ENCODE results near the gene RNF19B.

Gene RNF19B

GRCh38 chr1:32900956-32901822 is 63.4 kb downstream of the RNF19B start, which contains the start of gene TMEM54:
Gene TMEM54 (minus strand): TSS chr1:32901389. CDS start chr1:32901238, 151 bp downstream.
- no peak for DNase-seq (ENCODE audit: low read depth)

DNA sequence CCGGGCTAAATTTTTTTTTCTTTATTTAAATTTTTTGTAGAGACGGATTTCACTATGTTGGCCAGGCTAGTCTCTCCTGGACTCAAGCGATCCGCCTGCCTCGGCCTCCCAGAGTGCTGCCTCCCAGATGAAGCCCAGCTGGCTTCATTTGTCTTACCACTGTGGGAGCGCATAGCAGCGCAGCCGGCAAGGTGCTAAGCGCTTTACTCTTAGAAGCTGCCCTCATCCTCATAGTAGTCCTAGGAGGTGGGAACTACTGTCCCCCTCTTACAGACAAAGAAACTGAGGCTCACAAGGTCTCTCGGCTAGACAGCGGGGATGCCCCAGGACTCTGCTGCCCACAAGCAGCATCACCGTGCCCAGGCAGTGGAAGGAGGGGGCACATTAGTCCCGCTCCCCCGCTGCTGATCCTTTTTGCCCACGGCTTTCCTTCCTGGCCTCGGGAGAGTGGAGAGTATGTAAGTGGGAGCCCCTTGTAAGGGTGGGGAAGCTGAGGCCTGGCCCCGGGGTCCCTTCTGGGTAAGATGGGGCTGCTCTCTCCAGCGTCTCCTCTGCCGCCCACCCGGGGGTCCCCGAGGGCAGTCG is 64.1 kb downstream of the RNF19B start:
- DNase-seq (ENCODE audit: low read depth): no peak

DNA sequence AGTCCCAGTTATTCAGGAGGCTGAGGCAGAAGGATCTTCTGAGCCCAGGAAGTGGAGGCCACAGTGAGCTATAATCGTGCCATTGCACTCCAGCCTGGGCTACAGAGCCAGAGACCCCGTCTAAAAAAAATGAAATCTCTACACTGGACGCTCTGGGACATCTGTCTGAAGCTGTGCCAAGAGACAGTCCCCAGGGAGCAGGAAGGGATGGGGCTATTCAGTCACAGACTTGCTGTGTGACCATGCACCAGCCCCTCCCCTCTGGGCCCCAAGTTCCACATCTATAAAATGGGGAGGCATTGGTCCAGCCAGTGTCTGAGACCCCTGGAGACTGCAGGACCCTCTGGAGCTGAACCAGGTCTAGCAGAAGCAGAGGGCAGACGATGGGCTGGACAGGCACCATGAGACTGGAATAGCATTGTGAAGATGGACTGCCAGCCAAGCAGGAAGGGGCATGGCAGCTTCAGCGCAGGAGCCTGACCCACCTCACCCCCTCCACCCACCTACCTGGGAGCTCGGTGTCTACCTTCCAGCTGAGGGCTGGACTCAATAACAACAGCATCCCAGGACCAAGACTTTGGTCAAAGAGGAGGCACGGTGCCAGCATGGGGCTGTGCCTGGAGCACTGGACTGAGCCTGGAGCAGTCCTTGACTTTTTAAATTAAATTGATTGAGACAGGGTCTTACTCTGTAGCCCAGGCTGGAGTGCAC is 64.9 kb downstream of the RNF19B start:
- DNase-seq (ENCODE audit: low read depth): no peak

DNA sequence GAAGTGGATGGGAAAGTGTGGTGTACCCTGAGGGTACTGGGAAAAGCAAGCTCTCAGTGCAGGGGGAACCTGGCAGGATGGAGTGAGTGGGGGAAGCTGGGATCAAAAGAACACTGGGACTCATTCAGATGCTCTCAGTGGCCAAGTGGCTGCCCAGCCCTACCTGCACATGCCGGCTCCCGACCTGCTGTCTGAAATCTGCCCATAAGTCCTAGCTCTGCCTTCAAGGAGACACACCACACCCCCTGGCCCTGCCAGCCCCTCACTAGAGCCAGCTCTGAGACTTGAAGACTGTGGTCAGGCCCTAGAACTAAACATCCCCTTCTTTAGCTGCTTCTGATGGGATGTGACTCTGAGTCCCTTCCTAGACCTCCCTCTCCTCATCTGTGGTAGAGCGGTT is 65.7 kb downstream of the RNF19B start:
- DNase-seq (ENCODE audit: low read depth): no peak

DNA sequence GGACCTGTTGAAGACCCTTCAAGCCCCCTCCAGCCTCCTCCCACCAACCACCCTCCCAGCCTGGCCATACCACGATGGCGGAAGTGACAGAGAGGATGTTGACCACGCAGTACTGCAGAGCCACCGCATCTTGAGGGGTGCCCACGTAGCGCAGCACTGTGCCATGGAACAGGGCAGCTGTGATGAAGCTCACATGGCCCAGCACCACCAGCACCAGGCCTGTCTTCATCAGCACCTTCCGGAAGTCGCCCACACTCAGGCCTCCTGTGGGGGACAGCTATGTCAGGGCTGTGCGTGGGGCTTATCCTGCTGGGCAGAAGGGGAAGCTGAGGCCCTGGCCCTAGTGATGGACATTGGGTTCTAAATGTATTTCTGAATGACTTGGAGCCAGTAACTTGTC is 66.6 kb downstream of the RNF19B start:
- DNase-seq (ENCODE audit: low read depth): no peak

DNA sequence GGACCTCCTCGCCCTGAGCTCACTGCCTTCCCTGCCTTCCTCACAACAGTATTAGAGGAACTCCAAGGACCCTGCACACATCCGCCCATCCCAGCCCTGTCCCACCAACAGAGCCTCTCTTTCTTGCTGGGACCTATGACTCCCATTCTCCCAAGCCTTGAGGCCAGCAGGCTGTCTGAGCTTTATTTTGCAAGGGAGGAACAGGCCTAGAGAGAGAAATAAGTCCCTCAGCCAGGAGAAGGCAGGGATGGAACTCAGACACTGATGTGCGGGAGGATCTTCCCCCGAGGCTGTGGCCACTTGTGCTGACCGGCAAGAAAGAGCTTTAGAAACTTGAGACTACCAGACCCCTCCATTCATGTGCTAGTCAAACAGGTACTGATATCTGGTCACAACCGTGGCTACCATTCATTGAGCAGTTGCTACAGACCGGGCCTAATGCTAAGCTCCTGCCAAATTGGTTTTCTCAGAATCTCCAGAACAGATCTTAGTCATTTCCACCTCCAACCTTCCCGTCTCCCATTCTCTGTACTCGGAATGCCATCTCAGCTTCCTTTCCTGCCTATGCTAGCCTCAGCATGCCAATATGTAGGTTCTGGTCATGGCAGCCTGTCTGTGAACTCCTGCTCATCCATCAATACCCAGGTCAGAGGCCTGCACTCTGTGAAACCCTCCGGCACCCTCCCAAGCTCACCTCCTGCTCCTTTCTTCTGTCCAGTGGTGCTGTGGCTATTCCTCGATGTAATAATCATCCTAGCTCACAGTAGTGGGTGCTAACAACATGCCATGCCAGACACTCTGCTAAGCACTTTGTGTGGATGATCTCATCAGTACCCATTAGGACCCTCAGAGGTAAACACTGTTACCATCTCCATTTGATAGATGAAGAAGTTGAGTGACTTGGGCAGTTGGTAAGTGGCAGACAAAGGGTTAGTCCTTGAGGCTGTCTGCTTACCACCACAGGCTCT is 67.2 kb downstream of the RNF19B start:
- DNase-seq (ENCODE audit: low read depth): no peak

GRCh38 chr1:32896451-32896850 is 68.2 kb downstream of the RNF19B start:
- DNase-seq (ENCODE audit: low read depth): no peak

GRCh38 chr1:32895325-32896215 is 69.0 kb downstream of the RNF19B start:
- no peak for DNase-seq (ENCODE audit: low read depth)

DNA sequence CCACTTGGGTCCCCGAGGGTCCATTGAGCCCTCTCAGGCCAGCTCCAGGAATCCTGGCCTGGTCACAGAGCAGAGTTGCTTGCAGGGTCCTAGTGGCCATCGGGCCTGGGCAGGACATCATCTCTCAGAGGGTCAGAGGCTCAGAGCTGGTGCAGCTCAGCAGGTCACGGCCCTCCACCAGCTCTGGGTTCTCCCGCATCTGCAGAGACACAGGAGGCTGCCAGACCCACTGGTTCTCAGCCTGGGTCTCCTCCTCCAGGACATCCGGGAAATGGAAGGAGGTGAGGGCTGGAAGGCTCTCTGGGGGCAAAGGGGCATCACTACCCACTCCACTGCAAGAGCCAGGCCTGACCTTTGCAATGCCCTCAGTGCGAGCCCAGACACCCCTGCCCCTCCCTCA is 69.9 kb downstream of the RNF19B start:
- no peak for DNase-seq (ENCODE audit: low read depth)

DNA sequence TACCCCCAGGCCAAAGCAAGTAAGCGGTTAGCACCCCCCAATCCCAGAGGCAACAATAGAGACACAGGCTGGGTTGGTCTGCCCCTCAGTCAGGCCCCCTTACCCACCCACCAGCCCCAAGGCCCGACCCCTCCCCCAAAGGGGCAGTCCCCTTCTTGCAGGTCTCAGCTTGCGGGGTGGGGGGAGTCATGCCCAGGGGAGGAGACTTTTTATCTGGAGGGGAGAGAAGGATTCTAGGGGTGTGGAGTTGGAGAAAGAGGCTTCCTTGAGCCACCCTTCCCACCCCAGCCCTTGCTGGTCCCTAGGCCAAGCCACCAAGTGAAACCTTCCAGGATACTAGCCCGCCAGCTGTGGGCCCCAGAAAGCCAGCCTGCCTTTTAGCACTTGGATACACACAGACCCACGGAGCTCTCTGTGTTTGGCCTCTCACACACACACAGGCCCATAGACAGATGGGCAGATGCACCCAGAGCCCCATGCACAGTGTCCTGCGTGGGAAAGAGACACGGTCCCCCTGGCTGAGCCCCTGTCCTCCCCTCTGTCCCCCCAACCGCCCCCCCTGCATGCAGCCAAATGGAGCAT is 70.5 kb downstream of the RNF19B start:
- DNase-seq (ENCODE audit: low read depth): no peak

DNA sequence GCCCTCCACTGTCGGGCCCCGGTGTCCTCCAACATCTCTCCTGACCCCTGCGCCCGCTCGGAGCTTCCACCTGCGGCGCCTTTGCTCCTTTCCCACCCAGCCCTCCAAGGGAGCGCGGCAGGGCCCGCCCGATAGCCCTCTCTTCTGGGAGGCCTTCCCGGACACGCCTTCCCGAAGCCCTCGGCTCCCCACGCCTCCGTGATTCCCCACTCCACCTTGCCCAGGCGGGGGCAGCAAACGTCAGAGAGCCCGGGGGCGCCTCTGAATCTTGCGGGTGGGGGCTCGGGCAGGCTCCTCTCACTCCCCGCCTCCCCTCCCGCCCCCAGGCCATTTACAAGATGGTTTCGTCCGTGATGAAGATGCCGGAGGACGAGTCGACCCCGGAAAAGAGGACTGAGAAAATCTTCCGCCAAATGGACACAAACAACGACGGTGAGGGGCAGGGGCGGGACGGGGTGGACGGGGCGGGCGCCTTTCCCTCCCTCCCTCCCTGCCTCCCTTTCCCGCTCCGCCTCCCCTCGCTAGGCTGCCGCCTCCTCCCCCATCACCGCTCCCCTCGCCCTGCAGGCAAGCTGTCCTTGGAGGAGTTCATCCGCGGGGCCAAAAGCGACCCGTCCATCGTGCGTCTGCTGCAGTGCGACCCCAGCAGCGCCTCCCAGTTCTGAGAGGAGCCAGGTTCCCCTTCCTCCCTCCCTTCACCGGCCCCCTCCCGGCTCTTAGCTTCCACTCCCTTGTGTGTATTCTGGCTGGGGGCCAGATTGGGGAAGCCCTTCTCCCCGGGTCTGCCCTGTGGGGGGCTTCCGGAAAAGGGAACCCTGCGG is 71.2 kb downstream of the RNF19B start:
- DNase-seq (ENCODE audit: low read depth): no peak

DNA sequence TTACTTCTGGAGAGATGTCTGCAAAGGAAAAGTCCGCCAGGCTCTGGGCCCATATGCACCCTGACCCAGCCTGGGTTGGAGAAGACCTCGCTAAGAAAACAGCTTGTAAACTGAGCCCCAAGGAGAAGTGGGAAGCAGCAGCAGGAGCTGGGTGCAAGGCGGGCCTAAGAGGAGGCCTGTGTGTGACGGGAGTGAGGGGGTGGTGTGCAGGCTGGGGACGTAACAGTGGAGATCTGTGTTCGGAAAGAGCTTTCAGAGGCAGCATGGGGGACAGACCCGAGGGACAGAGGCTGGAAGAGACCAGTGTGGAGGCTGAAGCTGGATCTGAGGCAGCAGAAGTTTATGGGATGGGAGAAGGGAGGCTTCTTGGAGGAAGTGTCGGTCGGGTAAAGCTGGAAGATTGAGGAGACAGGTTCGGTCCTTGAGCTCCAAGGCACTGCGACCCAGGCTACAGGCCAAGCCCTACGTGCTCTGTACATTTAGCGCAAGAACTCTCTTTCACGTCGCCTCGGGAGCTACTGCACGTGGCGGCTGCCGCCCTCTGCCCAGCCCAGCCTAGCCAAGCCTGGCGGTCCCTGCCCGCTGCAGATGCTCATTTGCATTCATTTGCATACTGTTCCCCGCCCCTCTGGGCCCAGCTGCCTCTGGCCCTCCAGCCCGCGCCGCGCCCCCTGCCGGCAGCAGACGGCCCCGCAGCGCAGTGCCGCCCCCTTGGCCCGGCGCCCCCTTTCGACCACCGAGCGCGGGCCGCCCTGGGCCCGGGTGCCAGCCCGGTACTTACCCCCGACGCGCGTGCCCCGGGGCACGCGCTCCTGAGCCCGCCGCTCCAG is 72.0 kb downstream of the RNF19B start:
- no peak for DNase-seq (ENCODE audit: low read depth)

- DNase-seq (ENCODE audit: low read depth): no peak
Observed at GRCh38 chr1:32891630-32892029, 73.0 kb downstream of the RNF19B start.

DNA sequence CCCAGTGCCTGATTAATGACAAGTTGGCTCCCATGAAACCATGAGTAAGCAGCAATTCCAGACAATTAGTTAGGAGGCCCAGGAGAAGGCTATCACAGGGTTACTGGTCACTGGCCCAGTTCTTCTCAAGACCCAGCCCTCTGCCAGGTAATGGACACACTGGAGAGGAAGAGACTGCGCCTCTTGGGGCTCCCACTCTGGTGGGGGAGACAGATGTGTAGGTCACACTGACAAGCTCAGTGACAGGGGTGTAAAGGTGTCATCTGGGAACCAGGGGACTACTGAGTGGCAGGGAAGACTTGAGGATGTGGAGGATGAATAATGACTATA is 73.4 kb downstream of the RNF19B start:
- no peak for DNase-seq (ENCODE audit: low read depth)

DNA sequence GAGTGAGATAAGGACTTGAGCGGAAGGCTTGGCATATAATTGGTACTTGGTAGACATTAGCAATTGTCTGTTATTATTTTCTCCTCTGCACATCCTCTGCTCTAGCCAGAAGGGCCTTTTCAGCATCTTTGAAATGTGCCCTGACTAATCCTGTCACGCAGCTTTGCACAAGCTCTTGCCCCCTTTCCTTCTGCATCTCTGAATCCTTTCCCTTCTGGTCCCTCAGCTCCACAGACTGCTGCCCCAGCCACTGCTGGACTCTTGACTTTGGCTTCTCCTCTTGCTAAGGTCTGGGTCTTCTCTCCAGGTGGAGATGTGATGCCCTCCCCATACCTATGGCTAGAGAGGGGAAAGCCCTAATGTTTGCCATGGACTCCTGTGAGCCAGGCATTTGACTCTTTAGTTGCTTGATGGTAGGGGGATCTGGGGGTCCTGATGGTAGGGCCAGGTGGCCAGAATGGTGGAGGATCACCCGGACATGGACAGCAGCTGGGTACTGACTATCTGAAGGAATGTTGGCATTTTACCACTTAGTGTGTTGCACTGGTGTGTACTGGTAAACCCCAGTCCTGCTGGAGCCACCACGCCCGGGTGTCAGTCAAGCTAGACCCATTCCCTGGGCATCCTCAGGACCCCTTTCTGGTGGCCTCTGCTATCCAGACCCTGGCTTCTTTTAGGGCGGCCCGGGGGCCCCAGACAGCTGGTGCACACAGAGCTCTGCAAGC is 73.9 kb downstream of the RNF19B start:
- DNase-seq (ENCODE audit: low read depth): no peak

GRCh38 chr1:32889731-32890278 is 74.8 kb downstream of the RNF19B start:
- no peak for DNase-seq (ENCODE audit: low read depth)

DNA sequence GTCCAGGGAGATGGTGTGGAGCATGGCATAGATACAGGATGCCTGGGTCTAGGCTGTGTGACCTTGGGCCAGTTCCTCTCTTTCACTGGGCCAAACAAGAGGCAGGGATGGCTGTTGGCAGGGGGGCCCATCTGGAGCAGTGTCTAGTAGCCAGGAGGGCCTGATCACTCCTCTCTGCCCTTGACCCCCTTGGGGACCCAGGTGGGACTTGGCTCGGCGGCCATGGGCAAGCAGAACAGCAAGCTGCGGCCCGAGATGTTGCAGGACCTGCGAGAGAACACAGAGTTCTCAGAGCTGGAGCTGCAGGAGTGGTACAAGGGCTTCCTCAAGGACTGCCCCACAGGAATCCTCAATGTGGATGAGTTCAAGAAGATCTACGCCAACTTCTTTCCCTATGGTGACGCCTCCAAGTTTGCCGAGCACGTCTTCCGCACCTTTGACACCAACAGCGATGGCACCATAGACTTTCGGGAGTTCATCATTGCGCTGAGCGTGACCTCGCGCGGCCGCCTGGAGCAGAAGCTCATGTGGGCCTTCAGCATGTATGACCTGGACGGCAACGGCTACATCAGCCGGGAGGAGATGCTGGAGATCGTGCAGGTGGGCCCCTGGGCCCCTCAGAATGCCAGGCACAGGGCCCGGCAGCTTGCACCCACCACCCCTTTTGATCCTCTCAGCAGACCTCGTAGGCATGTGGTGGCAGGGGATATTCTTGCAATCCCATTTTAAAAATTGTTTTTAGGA is 75.8 kb downstream of the RNF19B start:
- no peak for DNase-seq (ENCODE audit: low read depth)

All from HS-27A (cell line).